ENCODE results near the gene MYLK3. TPM values are rescaled to one million over a fixed set of nuclear protein-coding genes. Genes with fewer than 3 reads are reported as not detected.

MYLK3 gene
- total and polyA plus RNA-seq, 2 of the 4 experiments (the other 2 are of a cell fraction), result under 0.01 to 0.03 TPM

DNA sequence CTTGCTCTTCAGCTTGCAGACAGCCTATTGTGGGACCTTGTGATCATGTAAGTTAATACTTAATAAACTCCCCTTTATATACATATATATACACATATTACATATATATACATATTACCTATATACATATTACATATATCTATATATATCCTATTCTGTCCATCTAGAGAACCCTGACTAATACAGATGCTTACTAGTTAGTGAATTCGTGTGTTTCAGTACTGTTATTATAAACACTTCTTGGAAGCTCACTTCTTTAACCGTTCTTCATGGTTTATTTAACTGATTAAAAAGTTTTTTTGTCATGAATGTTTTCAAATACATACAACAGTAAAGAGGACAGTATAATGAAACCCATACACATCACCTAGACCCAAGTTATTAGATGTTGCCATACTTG lies 46.1 kb downstream of the MYLK3 start:
- H2BK15ac ChIP-seq (ENCODE audit: low read depth, low read length), result no peak overlapping the region
- H3K36me3 ChIP-seq (ENCODE audit: control insufficient read depth, insufficient read depth, low read length), result peaks cover 1% of the 10 kb centered on the region; the same call in 1 of the 2 replicates
- no peak overlapping the region for H3K18ac ChIP-seq (ENCODE audit: low read depth, low read length)
- no peaks in the 10 kb centered on the region for H3K79me1 ChIP-seq (ENCODE audit: low read depth in 1 of 2, low read length in 2 of 2)
- no peak overlapping the region for H2BK20ac ChIP-seq (ENCODE audit: low read depth, low read length)
- H2BK5ac ChIP-seq (ENCODE audit: low read depth, low read length, poor library complexity, severe bottlenecking), result no peak overlapping the region
- H3K14ac ChIP-seq (replicated peaks; ENCODE audit: low read depth, low read length), result no peak overlapping the region
- no peak overlapping the region for H3K23ac ChIP-seq (ENCODE audit: low read depth, low read length)
- in situ Hi-C loops (cut with MboI; ENCODE audit: low sequenced_read_pairs), result no loop called here
- no peak overlapping the region for H4K8ac ChIP-seq (ENCODE audit: low read depth in 2 of 2, low read length in 2 of 2)
- H3K27me3 ChIP-seq (ENCODE audit: control insufficient read depth, insufficient read depth, low read length), result no peaks in the 10 kb centered on the region
- no peaks in the 10 kb centered on the region for H3K9me3 ChIP-seq (ENCODE audit: control insufficient read depth, insufficient read depth, low read length)
- intact Hi-C loops (cut with micrococcal nuclease), result no loop called here
- ATAC-seq (ENCODE audit: low read depth) (no peak), DNase-seq (no peak)
- H3K4ac ChIP-seq (ENCODE audit: low read depth, low read length), result no peak overlapping the region
- dilution Hi-C loops (cut with HindIII; ENCODE audit: low sequenced_read_pairs, unreplicated experiment), result no loop called here
- no TSS peak for BruUV-seq (replicated peaks)
- H3K4me3 ChIP-seq (ENCODE audit: insufficient read depth, low read depth, low read length), result no peak overlapping the region
- no peak overlapping the region for H3K27ac ChIP-seq (ENCODE audit: insufficient read depth, low read length)
- no peak overlapping the region for H4K5ac ChIP-seq (ENCODE audit: low read depth, low read length)
- H3K9me1 ChIP-seq (ENCODE audit: insufficient read depth, low read length), result no peaks in the 10 kb centered on the region
- POLR2A ChIA-PET (ENCODE audit: unreplicated experiment), result interaction anchor here (0.6 kb wide), 1 partner anchor 9 kb away, joined by 4 read pairs; no protein-coding TSS in a partner anchor
- no peak overlapping the region for H3K56ac ChIP-seq (ENCODE audit: extremely low read depth, insufficient read depth, low read length)
- no peak overlapping the region for H3K4me2 ChIP-seq (ENCODE audit: low read depth, low read length)
- no peak overlapping the region for H2AK9ac ChIP-seq (replicated peaks; ENCODE audit: low read depth, low read length, poor library complexity)
- no peaks in the 10 kb centered on the region for H3K4me1 ChIP-seq (ENCODE audit: control insufficient read depth, insufficient read depth, low read length)
- H2AFZ ChIP-seq (replicated peaks; ENCODE audit: low read length, poor library complexity), result no peak overlapping the region
- no peak overlapping the region for H2AK5ac ChIP-seq (ENCODE audit: low read depth, low read length)
- no peak overlapping the region for H4K91ac ChIP-seq (ENCODE audit: insufficient read depth, low read depth, low read length)
- no peak for TF ChIP-seq CEBPB (IDR thresholded peaks at IDR 0.05; ENCODE audit: low read depth, low read length)
- TF ChIP-seq MXI1 (IDR thresholded peaks at IDR 0.05; ENCODE audit: borderline replicate concordance, low read depth, low read length), result no peak
- TF ChIP-seq, protein P1, sequence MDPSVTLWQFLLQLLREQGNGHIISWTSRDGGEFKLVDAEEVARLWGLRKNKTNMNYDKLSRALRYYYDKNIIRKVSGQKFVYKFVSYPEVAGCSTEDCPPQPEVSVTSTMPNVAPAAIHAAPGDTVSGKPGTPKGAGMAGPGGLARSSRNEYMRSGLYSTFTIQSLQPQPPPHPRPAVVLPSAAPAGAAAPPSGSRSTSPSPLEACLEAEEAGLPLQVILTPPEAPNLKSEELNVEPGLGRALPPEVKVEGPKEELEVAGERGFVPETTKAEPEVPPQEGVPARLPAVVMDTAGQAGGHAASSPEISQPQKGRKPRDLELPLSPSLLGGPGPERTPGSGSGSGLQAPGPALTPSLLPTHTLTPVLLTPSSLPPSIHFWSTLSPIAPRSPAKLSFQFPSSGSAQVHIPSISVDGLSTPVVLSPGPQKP (IDR thresholded peaks at IDR 0.05; ENCODE audit: borderline replicate concordance, low read depth, low read length), result no peak
- no peak for TF ChIP-seq MAZ (IDR thresholded peaks at IDR 0.05; ENCODE audit: borderline replicate concordance, low read depth, low read length)
- TF ChIP-seq BHLHE40 (IDR thresholded peaks at IDR 0.05; ENCODE audit: low read depth, low read length), result no peak
- no peak for TF ChIP-seq RAD21 (IDR thresholded peaks at IDR 0.05; ENCODE audit: low read length)
- TF ChIP-seq NFE2L2 (IDR thresholded peaks at IDR 0.05; ENCODE audit: low read depth, low read length), result no peak
- TF ChIP-seq SMC3 (IDR thresholded peaks at IDR 0.05; ENCODE audit: low read depth, low read length), result no peak
- TF ChIP-seq FOS (IDR thresholded peaks at IDR 0.05; ENCODE audit: low read depth, low read length), result no peak
- TF ChIP-seq, protein P2, sequence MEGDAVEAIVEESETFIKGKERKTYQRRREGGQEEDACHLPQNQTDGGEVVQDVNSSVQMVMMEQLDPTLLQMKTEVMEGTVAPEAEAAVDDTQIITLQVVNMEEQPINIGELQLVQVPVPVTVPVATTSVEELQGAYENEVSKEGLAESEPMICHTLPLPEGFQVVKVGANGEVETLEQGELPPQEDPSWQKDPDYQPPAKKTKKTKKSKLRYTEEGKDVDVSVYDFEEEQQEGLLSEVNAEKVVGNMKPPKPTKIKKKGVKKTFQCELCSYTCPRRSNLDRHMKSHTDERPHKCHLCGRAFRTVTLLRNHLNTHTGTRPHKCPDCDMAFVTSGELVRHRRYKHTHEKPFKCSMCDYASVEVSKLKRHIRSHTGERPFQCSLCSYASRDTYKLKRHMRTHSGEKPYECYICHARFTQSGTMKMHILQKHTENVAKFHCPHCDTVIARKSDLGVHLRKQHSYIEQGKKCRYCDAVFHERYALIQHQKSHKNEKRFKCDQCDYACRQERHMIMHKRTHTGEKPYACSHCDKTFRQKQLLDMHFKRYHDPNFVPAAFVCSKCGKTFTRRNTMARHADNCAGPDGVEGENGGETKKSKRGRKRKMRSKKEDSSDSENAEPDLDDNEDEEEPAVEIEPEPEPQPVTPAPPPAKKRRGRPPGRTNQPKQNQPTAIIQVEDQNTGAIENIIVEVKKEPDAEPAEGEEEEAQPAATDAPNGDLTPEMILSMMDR (conservative IDR thresholded peaks at IDR 0.05; ENCODE audit: low read depth, low read length), result no peak
- no peak for TF ChIP-seq MAFK (IDR thresholded peaks at IDR 0.05; ENCODE audit: low read depth, low read length)
- TF ChIP-seq CHD1 (IDR thresholded peaks at IDR 0.05; ENCODE audit: low read depth, low read length), result no peak
- no peak for TF ChIP-seq RCOR1 (IDR thresholded peaks at IDR 0.05; ENCODE audit: insufficient replicate concordance, low read length)
- no peak for TF ChIP-seq POLR2A (IDR thresholded peaks at IDR 0.05; ENCODE audit: low read depth, low read length)
- TF ChIP-seq, protein P3, sequence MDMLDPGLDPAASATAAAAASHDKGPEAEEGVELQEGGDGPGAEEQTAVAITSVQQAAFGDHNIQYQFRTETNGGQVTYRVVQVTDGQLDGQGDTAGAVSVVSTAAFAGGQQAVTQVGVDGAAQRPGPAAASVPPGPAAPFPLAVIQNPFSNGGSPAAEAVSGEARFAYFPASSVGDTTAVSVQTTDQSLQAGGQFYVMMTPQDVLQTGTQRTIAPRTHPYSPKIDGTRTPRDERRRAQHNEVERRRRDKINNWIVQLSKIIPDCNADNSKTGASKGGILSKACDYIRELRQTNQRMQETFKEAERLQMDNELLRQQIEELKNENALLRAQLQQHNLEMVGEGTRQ (IDR thresholded peaks at IDR 0.05; ENCODE audit: low read depth, low read length), result no peak
- no peak for TF ChIP-seq RFX5 (IDR thresholded peaks at IDR 0.05; ENCODE audit: low read depth, low read length)
- CTCF ChIA-PET, result no interaction called here
- no peak overlapping the region for H2BK120ac ChIP-seq (ENCODE audit: low read depth, low read length)
- WGBS, 2 experiments (ENCODE audit: extremely low coverage in 2 of 2, insufficient read length in 1 of 2), result no CpG with 5 or more reads among the region's 2 CpGs
- no peak overlapping the region for H3K9ac ChIP-seq (ENCODE audit: low read depth, low read length)
- no peaks in the 10 kb centered on the region for H4K20me1 ChIP-seq (ENCODE audit: insufficient read depth, low read length)
